ENCODE results near the gene ADD1. TPM values are rescaled to one million over a fixed set of nuclear protein-coding genes. Genes with fewer than 3 reads are reported as not detected.

The ADD1 gene
- total and polyA plus RNA-seq, 2 of the 13 experiments (the other 11 are each of a cell fraction or from before 2014, with no cell fraction given): 73.9 to 122 TPM

DNA sequence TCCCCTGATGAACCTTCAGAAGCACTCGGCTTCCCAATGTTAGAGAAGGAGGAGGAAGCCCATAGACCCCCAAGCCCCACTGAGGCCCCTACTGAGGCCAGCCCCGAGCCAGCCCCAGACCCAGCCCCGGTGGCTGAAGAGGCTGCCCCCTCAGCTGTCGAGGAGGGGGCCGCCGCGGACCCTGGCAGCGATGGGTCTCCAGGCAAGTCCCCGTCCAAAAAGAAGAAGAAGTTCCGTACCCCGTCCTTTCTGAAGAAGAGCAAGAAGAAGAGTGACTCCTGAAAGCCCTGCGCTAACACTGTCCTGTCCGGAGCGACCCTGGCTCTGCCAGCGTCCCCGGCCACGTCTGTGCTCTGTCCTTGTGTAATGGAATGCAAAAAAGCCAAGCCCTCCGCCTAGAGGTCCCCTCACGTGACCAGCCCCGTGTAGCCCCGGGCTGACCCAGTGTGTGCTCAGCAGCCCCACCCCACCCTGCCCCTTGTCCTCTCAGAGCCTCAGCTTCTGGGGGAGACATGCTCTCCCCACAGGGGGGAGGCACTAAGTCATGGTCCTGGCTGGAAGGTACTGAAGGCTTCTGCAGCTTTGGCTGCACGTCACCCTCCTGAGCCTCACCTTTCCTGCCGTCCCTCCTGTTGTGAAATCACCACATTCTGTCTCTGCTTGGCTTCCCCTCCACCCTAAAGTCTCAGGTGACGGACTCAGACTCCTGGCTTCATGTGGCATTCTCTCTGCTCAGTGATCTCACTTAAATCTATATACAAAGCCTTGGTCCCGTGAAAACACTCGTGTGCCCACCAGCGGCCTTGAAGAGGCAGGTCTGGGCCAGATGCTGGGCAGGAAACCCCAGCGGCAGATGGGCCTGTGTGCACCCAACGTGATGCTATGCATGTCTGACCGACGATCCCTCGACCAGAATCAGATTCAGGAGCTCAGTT, 84.9 kb downstream of the ADD1 start:
- peaks cover 28 to 54% of the 10 kb centered on the region in 2 experiments for H3K36me3 ChIP-seq (replicated peaks in 1 of 2; ENCODE audit: control insufficient read depth in 1 of 2, insufficient read depth in 2 of 2, low read length in 2 of 2)
- no peaks in the 10 kb centered on the region for H3K9me3 ChIP-seq (ENCODE audit: low read length)
- ATAC-seq (no peak), FAIRE-seq (no peak), DNase-seq (ENCODE audit: low spot score) (no peak)
- H3K9ac ChIP-seq (ENCODE audit: insufficient read depth, low read depth, low read length): no peak overlapping the region
- no peak overlapping the region for H2AFZ ChIP-seq (ENCODE audit: low read length)
- 95% methylated on average over 28 of the region's 32 CpGs for WGBS (ENCODE audit: low lambda C conversion rate)
- peaks cover 18% of the 10 kb centered on the region for H3K4me1 ChIP-seq (ENCODE audit: insufficient read depth, low read length)
- ChIA-PET POLR2A (no interaction called here), CTCF (ENCODE audit: low intra/inter-chr PET ratio, low total read pairs) (no interaction called here)
- no peak overlapping the region for H3K27ac ChIP-seq (ENCODE audit: extremely low read length, insufficient read depth, low read length)
- H3K27me3 ChIP-seq (ENCODE audit: control insufficient read depth in 1 of 2, insufficient read depth in 2 of 2, low read length in 2 of 2): no peaks in the 10 kb centered on the region
- in situ Hi-C loops (cut with HindIII; ENCODE audit: extremely low pct_ligation_motif_present, low pct_unique_long_range_greater_than_20kb): no loop called here
- H3K79me2 ChIP-seq (ENCODE audit: insufficient read depth, low read length): no peaks in the 10 kb centered on the region
- no peak overlapping the region for H3K4me2 ChIP-seq (ENCODE audit: low read depth, low read length)
- H3K4me3 ChIP-seq (replicated peaks in 1 of 3; ENCODE audit: insufficient read depth in 1 of 3, low read depth in 2 of 3, low read length in 3 of 3): no peak overlapping the region
- BruUV-seq (replicated peaks): no TSS peak
- no peaks in the 10 kb centered on the region for H4K20me1 ChIP-seq (ENCODE audit: insufficient read depth, low read length)
- TF ChIP-seq SRSF4 (IDR thresholded peaks at IDR 0.05; ENCODE audit: low read depth, low read length, poor library complexity, severe bottlenecking): no peak
- TF ChIP-seq RBM22 (optimal IDR thresholded peaks at IDR 0.05; ENCODE audit: low read length): peak; percentile 38
- TF ChIP-seq AHDC1 (CRISPR knock-in tag; IDR thresholded peaks at IDR 0.05; ENCODE audit: borderline replicate concordance): no peak
- TF ChIP-seq BRD4 (CRISPR knock-in tag; IDR thresholded peaks at IDR 0.05): no peak
- no peak for TF ChIP-seq TEAD2 (CRISPR knock-in tag; IDR thresholded peaks at IDR 0.05)
- TF ChIP-seq ZFYVE20 (CRISPR knock-in tag; IDR thresholded peaks at IDR 0.05; ENCODE audit: borderline replicate concordance, low read depth): no peak
- no peak for TF ChIP-seq ZSCAN29 (CRISPR knock-in tag; conservative IDR thresholded peaks at IDR 0.05)
- TF ChIP-seq, protein P1, sequence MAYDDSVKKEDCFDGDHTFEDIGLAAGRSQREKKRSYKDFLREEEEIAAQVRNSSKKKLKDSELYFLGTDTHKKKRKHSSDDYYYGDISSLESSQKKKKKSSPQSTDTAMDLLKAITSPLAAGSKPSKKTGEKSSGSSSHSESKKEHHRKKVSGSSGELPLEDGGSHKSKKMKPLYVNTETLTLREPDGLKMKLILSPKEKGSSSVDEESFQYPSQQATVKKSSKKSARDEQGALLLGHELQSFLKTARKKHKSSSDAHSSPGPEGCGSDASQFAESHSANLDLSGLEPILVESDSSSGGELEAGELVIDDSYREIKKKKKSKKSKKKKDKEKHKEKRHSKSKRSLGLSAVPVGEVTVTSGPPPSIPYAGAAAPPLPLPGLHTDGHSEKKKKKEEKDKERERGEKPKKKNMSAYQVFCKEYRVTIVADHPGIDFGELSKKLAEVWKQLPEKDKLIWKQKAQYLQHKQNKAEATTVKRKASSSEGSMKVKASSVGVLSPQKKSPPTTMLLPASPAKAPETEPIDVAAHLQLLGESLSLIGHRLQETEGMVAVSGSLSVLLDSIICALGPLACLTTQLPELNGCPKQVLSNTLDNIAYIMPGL (CRISPR knock-in tag; IDR thresholded peaks at IDR 0.05; ENCODE audit: borderline replicate concordance in 1 of 2, low read depth in 1 of 2): no peak
- TF ChIP-seq ARNT (IDR thresholded peaks at IDR 0.05): no peak
- TF ChIP-seq PRMT3 (CRISPR knock-in tag; IDR thresholded peaks at IDR 0.05; ENCODE audit: borderline replicate concordance, low read depth): no peak
- no peak for TF ChIP-seq MTA3 (CRISPR knock-in tag; IDR thresholded peaks at IDR 0.05)
- no peak for TF ChIP-seq ZNF543 (CRISPR knock-in tag; IDR thresholded peaks at IDR 0.05)
- TF ChIP-seq AGO2 (optimal IDR thresholded peaks at IDR 0.05; ENCODE audit: low read depth, low read length): peak; percentile 81
- TF ChIP-seq PLRG1 (conservative IDR thresholded peaks at IDR 0.05): no peak
- intact Hi-C loops (cut with micrococcal nuclease; ENCODE audit: unreplicated experiment): no loop called here
